Fibroblast of upper back skin (primary cell): Measurements from ENCODE around the gene PERCC1.

ENCODE experiments used
- DNase-seq: peaks from one replicate; pipeline ENCODE4 v3.0.0-alpha.2; 2013

Gene PERCC1

GRCh38 chr16:1430759-1431496 is at the start of gene PERCC1:
PERCC1 (plus strand) TSS chr16:1431078; CDS start chr16:1432594, 1,516 bp downstream.
- no peak for DNase-seq

- DNase-seq = no peak
Observed at GRCh38 chr16:1381612-1382406, 49.1 kb upstream of the PERCC1 start.

- no peak for DNase-seq
Observed at GRCh38 chr16:1383556-1383955, 47.3 kb upstream of the PERCC1 start.

GRCh38 chr16:1385232-1385631 is 45.6 kb upstream of the PERCC1 start:
- DNase-seq = no peak

- DNase-seq = no peak
Observed at GRCh38 chr16:1387331-1387730, 43.5 kb upstream of the PERCC1 start.

- no peak for DNase-seq
Observed at GRCh38 chr16:1389762-1390161, 41.1 kb upstream of the PERCC1 start.

- no peak for DNase-seq
Observed at GRCh38 chr16:1390239-1390779, 40.6 kb upstream of the PERCC1 start.

GRCh38 chr16:1392826-1393225 is 38.1 kb upstream of the PERCC1 start:
- DNase-seq = no peak

- no peak for DNase-seq
Observed at GRCh38 chr16:1393613-1394176, 37.2 kb upstream of the PERCC1 start.

GRCh38 chr16:1394367-1394951 is 36.4 kb upstream of the PERCC1 start:
- no peak for DNase-seq

GRCh38 chr16:1395444-1396031 is 35.3 kb upstream of the PERCC1 start:
- no peak for DNase-seq

- DNase-seq = no peak
Observed at GRCh38 chr16:1397779-1398178, 33.1 kb upstream of the PERCC1 start.

- no peak for DNase-seq
Observed at GRCh38 chr16:1398351-1398750, 32.5 kb upstream of the PERCC1 start.

- no peak for DNase-seq
Observed at GRCh38 chr16:1398826-1399581, 31.9 kb upstream of the PERCC1 start.

GRCh38 chr16:1401061-1401757 is 29.7 kb upstream of the PERCC1 start:
- DNase-seq = no peak

- DNase-seq = no peak
Observed at GRCh38 chr16:1401758-1402154, 29.1 kb upstream of the PERCC1 start.

- no peak for DNase-seq
Observed at GRCh38 chr16:1403036-1403435, 27.8 kb upstream of the PERCC1 start.

GRCh38 chr16:1403733-1404132 is 27.1 kb upstream of the PERCC1 start:
- DNase-seq = no peak

- peak; percentile 35 for DNase-seq
Observed at GRCh38 chr16:1407753-1408152, 23.1 kb upstream of the PERCC1 start.

- DNase-seq = peak; percentile 88
Observed at GRCh38 chr16:1408171-1408837, 22.6 kb upstream of the PERCC1 start.

- DNase-seq = no peak
Observed at GRCh38 chr16:1412847-1413246, 18.0 kb upstream of the PERCC1 start.
